Heart left ventricle (tissue), 13 donors: ENCODE measurements around the gene PLPPR1.

Source experiments
- CTCF ChIP-seq, 12 donors: fragments of 200-600 bp; sonication (generic) in 4 of 12; IDR thresholded peaks; one replicate each; pipeline versions ENCODE4 v1.5.0 to v1.8.0; 2018 to 2022; ENCODE audit warnings: antibody characterized with exemption in 12 of 12, mild to moderate bottlenecking in 5 of 12
- POLR2A ChIP-seq, 2 donors: fragments of 450-650 bp; IDR thresholded peaks; one replicate each; pipeline ENCODE4 v1.6.1; 2017; ENCODE audit warnings: antibody characterized with exemption in 2 of 2, mild to moderate bottlenecking in 2 of 2, moderate library complexity in 2 of 2
- donor health status: ischemic (EF 13 %, LVEDD 7.1; RV severe dilation, severe dysfunction).
- donor health status: DM: no; HTN: yes; CAD: no.
- donor health status: DM: no; HTN: no; CAD: no.
- donor health status: ischemic (EF 25% LVEDD 6.9; RV normal size, moderate dysfunction).
- donor health status: ischemic (EF 25% LVEDD 5.7; RV mildly dilated, moderate dysfunction).
- donor health status: ischemic (EF 35%, LVEDD 5.7; RV mildly dilated, moderate dysfunction).
- donor health status: nonischemic (EF 11% LVEDD 7.7; RV severe dilation, severe dysfunction).
- donor health status: DM: yes; HTN: yes; CAD: no.
- donor health status: PGD.
- donor health status: ischemic (EF 29% LVEDD 5.4; RV normal size, mild dysfunction).
- donor health status: nonischemic (EF 23%, LVEDD 6.1; RV moderate dilation, normal function).

DNA sequence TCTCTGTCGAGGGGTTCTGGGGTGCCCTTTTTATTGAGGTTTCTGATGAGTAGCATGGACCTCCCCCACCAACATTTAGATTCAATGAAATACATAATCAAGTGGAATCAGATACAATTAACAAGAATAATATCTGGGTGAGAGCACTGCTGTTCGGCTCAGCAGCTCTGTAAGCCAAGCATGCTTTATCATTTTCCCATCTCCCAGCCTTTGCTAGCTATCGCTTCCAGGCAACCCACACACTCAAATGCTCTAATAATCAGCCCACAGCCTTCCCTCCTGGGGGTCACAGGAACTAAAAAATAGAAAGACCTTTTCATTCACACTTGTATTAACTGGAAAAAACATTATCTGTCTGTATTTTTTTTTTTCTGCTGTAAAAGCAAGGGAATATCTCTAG lies 8.9 kb downstream of the PLPPR1 start:
- TF ChIP-seq CTCF (IDR thresholded peaks at IDR 0.05) = no peak
- no peak for TF ChIP-seq POLR2A (IDR thresholded peaks at IDR 0.05)
